NCI-H1417 treated with DMSO at 0.1 percent for 48 hours (cell line): ENCODE measurements around the gene ANLN.
A peak's percentile ranks its signal among the peaks of the same experiment; 100 is the strongest.
"Not testable (repeated sequence)": the region's sequence is repeated elsewhere in the genome, so short reads cannot be mapped to it uniquely, and the experiment has no call there.

ENCODE experiments used
- DNase-seq: peaks from one replicate; lab custom pipeline; 2025; lab: John Stamatoyannopoulos, UW

ANLN gene

GRCh38 chr7:36389371-36390198, at the start of gene ANLN:
TSS of gene ANLN (plus strand) at chr7:36389862. CDS start at chr7:36390027, 165 bp downstream.
- DNase-seq: peak; percentile 60

GRCh38 chr7:36343548-36343947, 46.1 kb upstream of the ANLN start:
- no peak for DNase-seq

GRCh38 chr7:36344622-36345021, 45.0 kb upstream of the ANLN start:
- DNase-seq: no peak

GRCh38 chr7:36346260-36346831, 43.3 kb upstream of the ANLN start:
- DNase-seq: no peak

GRCh38 chr7:36348256-36348655, 41.4 kb upstream of the ANLN start:
- DNase-seq: no peak

- DNase-seq: no peak
These were observed 40.9 kb upstream of the ANLN start for GRCh38 chr7:36348771-36349170.

- no peak for DNase-seq
These were observed 40.0 kb upstream of the ANLN start for GRCh38 chr7:36349626-36350025.

- DNase-seq: no peak
These were observed 34.2 kb upstream of the ANLN start for GRCh38 chr7:36355490-36355889.

GRCh38 chr7:36357054-36357453, 32.6 kb upstream of the ANLN start:
- DNase-seq: no peak

GRCh38 chr7:36358589-36358988, 31.1 kb upstream of the ANLN start:
- no peak for DNase-seq

- DNase-seq: no peak
These were observed 29.4 kb upstream of the ANLN start for GRCh38 chr7:36360244-36360643.

GRCh38 chr7:36361227-36361626, 28.4 kb upstream of the ANLN start:
- no peak for DNase-seq

- DNase-seq: no peak
These were observed 26.1 kb upstream of the ANLN start for GRCh38 chr7:36363515-36363914.

GRCh38 chr7:36366005-36366717, 23.5 kb upstream of the ANLN start:
- DNase-seq: no peak

- peak; percentile 74 for DNase-seq
These were observed 22.7 kb upstream of the ANLN start for GRCh38 chr7:36366718-36367560.

GRCh38 chr7:36367561-36368077, 22.0 kb upstream of the ANLN start:
- DNase-seq: no peak

GRCh38 chr7:36368496-36368895, 21.2 kb upstream of the ANLN start:
- DNase-seq: no peak

- no peak for DNase-seq
These were observed 20.5 kb upstream of the ANLN start for GRCh38 chr7:36369171-36369570.

- DNase-seq: no peak
These were observed 19.6 kb upstream of the ANLN start for GRCh38 chr7:36370046-36370445.

GRCh38 chr7:36372156-36372555, 17.5 kb upstream of the ANLN start:
- no peak for DNase-seq

- DNase-seq: not testable (repeated sequence)
These were observed 11.1 kb upstream of the ANLN start for GRCh38 chr7:36378555-36378954.
